Dermis lymphatic vessel endothelial cell (primary cell): ENCODE data around the gene EBI3. TPM values are rescaled to one million over a fixed set of nuclear protein-coding genes. Genes with fewer than 3 reads are reported as not detected.

Experiments
- total RNA-seq: library from RNA; depleted of rRNA; stranded (reverse); fragments of >200 nt; gene quantifications from 2 replicates; pipeline ENCODE4 v1.2.1, GENCODE V29; 2014

EBI3 gene
- 0.09 and 0.54 TPM in 2 replicates for total RNA-seq

GRCh38 chr19:4229179-4229931, at the start of gene EBI3:
Gene EBI3 (plus strand): TSS chr19:4229523. CDS start chr19:4229551, 28 bp downstream.

GRCh38 chr19:4182084-4182810, 47.1 kb upstream of the EBI3 start, which contains the start of the genes ANKRD24 and SIRT6:
Gene ANKRD24 (plus strand): TSS chr19:4182689. CDS start chr19:4186426, 3,737 bp downstream.
Gene SIRT6 (minus strand): TSS chr19:4182563. CDS start chr19:4182539, 24 bp downstream.

GRCh38 chr19:4246767-4247593, 17.7 kb downstream of the EBI3 start, which contains the start of gene YJU2:
Gene YJU2 (plus strand): TSS chr19:4247080. CDS start chr19:4247147, 67 bp downstream.

DNA sequence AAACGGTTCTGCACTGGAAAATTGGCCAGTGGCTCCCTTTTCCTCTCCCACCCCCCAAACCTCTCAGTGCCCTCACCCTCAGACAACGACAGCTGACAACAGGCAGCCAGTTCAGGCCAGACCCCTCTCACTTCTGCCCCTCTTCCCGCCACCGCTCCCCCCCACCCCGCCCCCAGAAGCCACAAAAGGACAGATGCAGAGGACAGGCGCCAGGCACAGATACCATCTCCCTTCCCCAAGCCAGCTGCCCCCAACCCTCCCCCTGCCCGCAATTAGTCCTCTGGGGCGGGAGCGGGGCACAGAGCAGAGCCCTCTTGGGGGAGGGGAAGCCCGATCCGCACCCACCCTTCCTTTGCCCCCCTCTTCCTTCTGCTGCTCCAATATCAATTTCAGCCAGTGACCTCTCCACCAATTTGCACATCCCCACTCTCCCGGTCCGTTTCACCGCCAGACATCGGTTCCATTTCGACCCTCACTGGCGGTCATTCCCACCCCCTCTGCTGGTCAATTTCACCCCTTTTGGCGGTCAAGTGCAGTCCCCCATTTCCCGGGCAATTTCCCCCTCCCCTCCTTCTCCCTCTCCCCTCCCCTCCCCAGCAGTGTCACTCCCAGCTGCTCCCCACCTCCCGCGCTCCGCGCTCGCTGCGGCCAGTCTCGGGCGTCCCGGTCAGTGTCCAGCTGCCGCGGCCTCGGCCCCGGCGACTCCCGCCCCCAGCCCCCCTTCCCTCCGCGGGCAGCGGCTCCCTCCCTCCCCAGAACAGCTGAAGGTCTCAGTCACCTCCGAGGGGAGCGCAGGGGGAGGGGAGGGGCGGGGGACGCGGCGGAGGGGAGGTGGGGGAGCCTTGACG, 49.3 kb downstream of the EBI3 start, which contains the start of gene SHD:
TSS of gene SHD (plus strand) at position 848 of the 848 bp plus-strand sequence. CDS start 798 bp downstream, outside the sequence.

Other genes starting within 250 kb of the EBI3 start
- 2,885 and 2,904 TPM in 2 replicates for gene EEF2, start 244.1 kb upstream of the EBI3 start, total RNA-seq
- 19.0 and 26.6 TPM in 2 replicates for gene PIAS4, start 221.8 kb upstream of the EBI3 start, total RNA-seq
- 9.1 and 10.3 TPM in 2 replicates for gene ZBTB7A, start 162.6 kb upstream of the EBI3 start, total RNA-seq
- gene MAP2K2, start 105.4 kb upstream of the EBI3 start, total RNA-seq: 114 and 121 TPM in 2 replicates
- not detected in 2 replicates for gene CREB3L3, start 75.9 kb upstream of the EBI3 start, total RNA-seq
- 6.1 and 9.0 TPM in 2 replicates for gene SIRT6, start 47.0 kb upstream of the EBI3 start, total RNA-seq
- 0.11 and 0.17 TPM in 2 replicates for gene ANKRD24, start 46.8 kb upstream of the EBI3 start, total RNA-seq
- 17.4 and 17.6 TPM in 2 replicates for gene YJU2, start 17.6 kb downstream of the EBI3 start, total RNA-seq
- gene SHD, start 49.7 kb downstream of the EBI3 start, total RNA-seq: not detected in 2 replicates
- not detected in 2 replicates for gene TMIGD2, start 72.9 kb downstream of the EBI3 start, total RNA-seq
- gene FSD1, start 75.1 kb downstream of the EBI3 start, total RNA-seq: 2.4 and 2.6 TPM in 2 replicates
- 32.1 and 36.4 TPM in 2 replicates for gene STAP2, start 109.3 kb downstream of the EBI3 start, total RNA-seq
- 5.8 and 8.9 TPM in 2 replicates for gene MPND, start 114.0 kb downstream of the EBI3 start, total RNA-seq
- gene SH3GL1, start 171.0 kb downstream of the EBI3 start, total RNA-seq: 41.2 and 83.9 TPM in 2 replicates
- gene CHAF1A, start 173.1 kb downstream of the EBI3 start, total RNA-seq: 3.4 and 3.7 TPM in 2 replicates
- gene UBXN6, start 228.3 kb downstream of the EBI3 start, total RNA-seq: 75.3 and 97.5 TPM in 2 replicates
- gene HDGFL2, start 242.8 kb downstream of the EBI3 start, total RNA-seq: 43.0 and 45.8 TPM in 2 replicates